Measurements from ENCODE around the gene ATP6V1G2.
"Not testable (repeated sequence)": the region's sequence is repeated elsewhere in the genome, so short reads cannot be mapped to it uniquely, and the experiment has no call there.

Gene ATP6V1G2

DNA sequence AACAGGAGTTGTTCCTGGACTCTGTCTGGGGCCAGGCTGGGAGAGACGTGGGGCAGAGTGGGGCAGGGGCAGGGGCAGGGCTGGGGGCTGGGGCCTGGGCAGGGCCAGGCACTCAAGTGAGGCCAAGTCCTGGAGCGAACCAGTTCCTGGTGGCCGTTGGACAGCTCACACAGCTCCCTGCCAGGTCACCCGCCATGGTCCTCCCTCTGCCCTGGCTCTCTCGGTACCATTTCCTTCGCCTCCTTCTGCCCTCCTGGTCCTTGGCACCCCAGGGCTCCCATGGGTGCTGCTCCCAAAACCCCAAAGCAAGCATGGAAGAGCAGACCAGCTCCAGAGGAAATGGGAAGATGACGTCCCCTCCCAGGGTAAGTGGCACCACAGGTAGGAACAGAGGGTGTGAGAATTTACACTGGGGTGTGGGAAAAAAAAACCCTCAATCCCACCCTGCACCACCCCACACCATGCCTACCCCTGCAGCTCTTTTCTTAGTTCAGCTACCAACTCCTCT is 17.5 kb downstream of the ATP6V1G2 start, which contains the start of gene MCCD1:
TSS of gene MCCD1 (plus strand) at position 142 of the 508 bp plus-strand sequence. CDS start at position 195, 53 bp downstream.
- no peak for DNase-seq

DNA sequence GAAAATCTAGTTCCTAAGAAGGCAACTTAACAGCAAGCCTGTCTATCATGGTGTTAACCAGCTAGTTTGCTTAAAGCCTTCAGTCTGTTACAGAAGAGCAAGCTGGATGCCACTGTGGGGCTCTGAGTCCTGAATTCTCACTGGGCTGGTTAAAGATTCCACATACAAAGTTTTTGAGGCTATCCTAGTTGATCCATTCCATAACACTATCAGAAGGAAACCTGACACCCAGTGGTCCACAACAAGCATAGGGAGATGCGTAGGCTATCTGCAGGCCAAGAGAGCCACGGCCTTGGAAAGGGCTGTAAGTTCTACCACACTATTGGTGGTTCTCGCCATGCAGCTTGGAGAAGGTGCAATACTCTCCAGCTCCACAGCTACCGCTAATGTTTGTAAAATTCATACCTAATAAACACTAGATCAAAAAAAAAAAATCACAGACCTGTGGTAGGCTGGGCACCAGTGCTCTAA is 18.1 kb downstream of the ATP6V1G2 start:
- DNase-seq, result no peak

DNA sequence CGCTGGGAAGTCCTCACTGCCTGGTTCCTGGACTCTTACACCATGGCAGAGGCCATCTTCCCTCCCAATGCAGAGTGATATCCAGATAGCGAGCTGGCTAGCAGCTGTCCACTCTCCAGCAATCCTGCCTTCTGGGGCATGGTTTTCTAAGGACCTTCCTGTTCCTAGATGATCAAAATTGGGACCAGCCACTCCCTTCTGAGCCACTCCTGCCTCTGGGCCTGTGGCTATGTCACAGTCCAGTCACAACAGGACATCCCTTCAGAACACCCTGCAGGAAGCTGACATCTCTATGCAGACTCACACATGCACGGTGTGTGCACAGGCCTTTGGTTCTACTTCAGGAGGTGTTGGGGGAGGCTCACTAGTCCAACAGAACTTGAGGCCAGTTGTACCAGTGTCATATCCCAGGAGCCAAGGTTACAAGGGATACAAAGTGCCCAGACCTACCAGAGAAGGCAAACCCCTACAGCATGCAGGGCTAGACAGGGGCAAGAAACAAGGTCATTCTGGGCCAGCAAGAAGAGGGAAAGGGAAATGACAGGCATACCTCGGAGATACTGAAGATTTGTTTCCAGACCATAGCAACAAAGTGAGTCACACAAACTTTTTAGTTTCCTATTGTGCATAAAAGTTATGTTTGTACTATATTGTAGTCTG is 20.3 kb downstream of the ATP6V1G2 start:
- DNase-seq, result no peak

DNA sequence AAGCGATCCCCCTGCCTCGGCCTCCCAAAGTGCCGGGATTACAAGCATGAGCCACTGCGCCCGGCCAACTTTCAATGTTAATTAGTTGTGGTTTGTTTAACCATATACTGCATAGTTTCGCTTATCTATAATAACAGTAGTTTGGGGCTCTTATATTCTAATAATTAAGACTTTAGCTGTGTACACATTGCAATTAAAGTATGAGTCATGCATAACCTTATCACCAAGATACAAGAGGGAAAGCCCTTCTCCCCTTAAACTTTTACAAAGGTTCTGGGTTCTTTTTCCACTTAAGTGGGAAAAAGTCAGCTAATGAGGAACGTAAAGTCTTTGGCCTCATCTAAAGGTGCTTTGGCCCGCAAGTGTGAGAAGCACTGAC is 20.9 kb downstream of the ATP6V1G2 start:
- DNase-seq, result no peak

DNA sequence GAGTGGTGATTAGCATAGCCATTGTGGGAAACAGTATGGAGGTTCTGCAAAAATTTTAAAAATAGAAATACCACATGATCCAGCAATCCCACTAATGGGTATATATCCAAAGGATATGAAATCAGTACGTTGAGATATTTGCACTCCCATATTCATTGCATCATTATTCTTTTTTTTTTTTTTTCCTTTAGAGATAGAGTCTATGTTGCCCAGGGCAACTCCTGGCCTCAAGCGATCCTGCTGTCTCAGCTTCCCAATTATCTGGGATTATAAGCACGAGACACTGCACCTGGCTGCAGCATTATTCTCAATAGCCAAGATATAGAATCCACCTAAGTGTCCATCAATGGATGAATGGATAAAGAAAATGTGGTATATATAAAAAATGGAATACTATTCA is 24.6 kb downstream of the ATP6V1G2 start:
- no peak for DNase-seq

DNA sequence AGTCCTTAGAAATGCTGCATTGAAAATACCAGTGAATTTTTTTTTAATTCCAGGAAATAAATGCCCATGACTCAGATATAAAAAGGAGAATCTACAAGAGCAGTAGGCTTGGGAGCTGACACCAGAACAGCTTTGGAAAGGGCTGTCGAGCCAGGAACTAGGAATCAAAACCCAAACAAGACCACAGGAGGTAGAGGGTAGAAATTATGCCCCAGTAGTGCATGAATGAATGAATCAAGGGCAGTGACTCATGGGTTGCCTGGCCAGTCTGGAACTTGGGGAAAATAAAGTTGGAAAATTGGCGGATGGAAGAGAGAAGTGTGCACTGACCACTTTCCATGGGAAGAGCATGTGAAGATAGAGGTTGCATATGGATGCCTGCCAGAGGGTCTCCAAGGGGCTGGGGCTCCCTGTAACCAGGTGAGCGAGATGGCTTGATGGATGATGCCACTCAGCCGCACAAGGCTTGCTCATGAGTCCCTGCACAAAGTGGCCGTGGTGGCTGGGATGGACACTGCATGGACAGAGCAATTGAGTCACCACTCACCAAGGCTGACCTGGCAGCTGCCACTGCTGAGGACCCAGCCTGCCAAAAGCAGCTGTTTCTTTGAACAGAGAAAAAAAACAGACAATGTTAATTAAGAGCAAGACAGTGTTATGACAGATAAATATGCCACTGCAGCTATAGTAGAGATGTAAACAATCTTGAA is 32.8 kb downstream of the ATP6V1G2 start:
- no peak for DNase-seq

DNA sequence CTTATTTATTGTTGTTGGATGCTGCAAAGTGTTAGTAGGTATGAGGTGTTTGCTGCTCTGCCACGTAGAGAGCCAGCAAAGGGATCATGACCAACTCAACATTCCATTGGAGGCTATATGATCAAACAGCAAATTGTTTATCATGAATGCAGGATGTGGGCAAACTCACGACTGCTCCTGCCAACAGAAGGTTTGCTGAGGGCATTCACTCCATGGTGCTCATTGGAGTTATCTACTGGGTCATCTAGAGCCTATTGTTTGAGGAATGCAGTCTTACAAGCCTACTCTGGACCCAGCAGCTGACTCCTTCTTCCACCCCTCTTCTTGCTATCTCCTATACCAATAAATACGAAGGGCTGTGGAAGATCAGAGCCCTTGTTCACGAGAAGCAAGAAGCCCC is 36.4 kb downstream of the ATP6V1G2 start:
- DNase-seq, result no peak

DNA sequence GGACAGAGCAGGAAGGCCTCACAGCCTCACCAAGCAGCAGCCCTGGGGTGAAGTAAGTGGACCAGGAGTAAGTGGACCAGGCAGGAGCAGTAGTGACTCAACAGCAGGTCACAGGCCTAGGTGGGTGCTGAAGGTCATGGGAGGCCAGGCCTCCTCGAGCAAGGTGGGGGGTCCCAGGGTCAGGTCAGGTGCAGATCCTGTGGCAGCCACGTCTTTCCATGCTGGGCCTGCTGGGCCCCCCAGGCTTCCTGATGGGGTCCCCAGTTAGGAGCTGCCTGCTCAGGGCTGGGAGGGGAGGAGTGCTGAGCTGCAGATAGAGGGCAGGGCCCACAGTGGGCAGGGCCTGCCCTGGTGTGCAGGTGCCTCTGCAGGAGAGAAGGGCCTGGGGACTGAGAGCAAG is 37.4 kb downstream of the ATP6V1G2 start:
- DNase-seq, result not testable (repeated sequence)

DNA sequence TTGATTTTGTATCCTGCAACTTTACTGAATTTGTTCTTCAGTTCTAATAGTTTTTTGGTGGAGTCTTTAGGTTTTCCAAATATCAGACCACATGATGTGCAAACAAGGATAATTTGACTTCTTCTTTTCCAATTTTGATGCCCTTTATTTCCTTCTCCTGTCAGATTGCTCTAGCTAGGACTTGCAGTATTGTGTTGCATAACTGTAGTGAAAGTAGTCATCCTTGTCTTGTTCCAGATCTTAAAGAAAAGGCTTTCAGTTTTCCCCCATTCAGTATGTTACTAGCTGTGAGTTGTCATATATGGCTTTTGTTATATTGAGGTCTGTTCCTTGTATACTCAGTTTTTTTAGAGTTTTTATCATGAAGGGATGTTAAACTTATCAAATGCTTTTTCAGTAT is 43.8 kb downstream of the ATP6V1G2 start:
- DNase-seq, result no peak

DNA sequence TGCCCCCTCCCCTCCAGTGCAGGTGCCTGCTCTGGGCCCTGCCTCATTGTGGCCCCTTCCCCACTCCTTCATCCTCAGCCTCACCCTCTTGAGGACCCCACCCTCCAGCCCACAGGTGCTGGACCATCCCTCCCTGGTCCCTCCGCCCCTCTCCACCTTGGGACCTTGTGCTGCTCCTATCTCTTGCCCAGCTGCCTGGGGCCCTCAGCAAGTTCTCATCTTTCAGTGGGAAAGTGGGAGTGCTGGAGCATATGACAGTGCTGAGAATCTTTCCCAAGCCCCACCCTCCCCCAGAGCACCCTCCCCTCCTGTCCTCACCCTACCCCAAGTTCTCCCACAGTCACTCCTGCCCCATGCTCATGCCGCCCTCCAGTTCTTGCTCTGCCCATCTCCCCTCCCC is 46.8 kb downstream of the ATP6V1G2 start:
- not testable (repeated sequence) for DNase-seq

DNA sequence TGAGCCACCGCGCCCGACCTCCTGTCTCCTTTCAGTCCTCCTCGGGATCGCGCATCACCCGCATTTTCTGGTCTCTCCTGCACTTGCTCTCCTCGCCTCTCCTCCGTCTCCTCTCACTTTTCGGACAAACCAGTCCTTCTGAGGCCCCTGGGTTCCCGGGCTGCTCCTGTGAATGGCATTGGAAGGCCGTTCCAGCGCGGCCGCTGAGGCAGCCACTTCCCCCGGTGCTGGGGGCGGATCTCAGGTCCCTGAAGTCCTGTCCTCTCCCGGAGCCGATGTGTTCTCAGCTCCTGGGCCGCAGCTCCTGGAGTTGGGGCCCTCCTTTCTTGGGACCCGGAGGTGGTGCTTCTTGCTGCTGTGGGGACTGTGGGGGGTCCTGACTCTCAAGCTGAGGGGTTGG is 47.7 kb downstream of the ATP6V1G2 start:
- no peak for DNase-seq

DNA sequence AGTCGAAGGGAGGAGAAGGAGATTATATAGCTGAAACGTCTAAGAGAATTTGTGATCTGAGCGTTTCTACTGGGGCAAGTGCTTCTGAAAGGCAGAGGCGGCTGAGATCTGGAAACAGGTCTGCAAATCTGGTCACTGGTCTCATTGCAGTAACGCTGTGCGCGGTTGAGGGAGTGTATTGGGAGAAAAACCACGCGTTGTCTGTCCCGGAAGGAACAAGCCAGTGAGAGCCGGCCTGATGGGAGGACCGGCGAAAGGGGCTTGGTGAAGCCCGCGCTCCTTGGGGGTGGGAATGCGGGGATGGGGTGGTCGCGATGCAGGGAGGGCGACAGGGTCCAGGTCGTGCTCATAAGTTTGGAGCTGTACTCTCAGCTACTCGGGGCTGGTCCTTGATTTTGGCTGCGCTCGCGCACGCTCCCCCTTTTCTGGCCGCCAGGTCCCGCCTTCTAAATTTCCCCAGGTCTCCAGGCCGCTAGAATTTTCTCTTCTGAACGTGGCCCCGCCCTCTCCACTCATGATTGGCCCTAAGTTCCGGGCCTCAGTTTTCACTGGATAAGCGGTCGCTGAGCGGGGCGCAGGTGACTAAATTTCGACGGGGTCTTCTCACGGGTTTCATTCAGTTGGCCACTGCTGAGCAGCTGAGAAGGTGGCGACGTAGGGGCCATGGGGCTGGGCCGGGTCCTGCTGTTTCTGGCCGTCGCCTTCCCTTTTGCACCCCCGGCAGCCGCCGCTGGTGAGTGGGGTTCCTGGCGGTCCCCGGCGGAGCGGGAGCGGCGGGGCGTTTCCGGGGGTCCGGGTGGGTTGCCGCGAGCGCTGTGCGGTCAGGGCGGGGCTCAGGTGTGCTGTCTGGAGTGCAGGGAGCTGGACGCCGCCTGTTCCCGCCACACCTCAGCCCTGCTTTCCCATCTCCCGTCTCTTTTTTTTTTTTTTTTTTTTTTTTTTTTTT is 48.6 kb downstream of the ATP6V1G2 start, which contains the start of gene MICB:
TSS of gene MICB (plus strand) at position 615 of the 946 bp plus-strand sequence. CDS start at position 664, 49 bp downstream.
- DNase-seq, result no peak

DNA sequence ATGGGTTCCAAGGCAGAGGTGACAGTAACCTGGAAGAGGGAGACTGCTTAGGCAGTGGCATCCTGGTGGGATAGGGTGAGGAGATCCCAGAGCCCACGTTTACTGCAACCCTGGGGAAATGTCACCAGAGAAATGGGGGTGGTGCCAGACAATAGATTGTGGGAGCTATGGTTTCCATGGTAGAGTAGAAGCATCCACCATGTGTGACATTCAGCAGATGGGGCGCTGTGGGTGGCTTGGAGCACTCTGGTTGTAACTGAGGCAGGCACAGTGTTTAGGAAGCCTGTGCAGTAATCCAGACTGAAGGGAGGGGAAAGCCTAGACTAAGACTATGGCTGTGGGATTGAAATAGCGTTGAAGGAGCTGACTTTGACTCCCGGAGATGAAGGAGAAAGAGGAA is 49.6 kb downstream of the ATP6V1G2 start:
- DNase-seq, result not testable (repeated sequence)

DNA sequence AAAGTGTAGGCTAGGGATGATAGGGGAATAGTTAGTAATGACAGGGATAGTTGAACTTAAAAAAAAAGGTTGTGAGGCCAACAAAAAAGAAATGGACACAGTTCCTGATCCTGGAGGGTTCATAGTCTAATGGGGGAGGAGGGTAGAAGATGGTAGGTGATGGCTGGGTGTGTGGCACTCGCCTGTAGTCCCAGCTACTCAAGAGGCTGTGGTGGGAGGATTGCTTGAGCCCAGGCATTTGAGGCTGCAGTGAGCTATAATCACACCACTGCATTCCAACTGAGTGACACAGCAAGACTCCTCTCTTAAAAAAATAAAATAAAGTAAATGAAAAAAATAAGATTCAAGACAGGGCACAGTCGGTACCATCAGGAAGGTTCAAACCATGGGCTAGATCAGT is 50.8 kb downstream of the ATP6V1G2 start:
- no peak for DNase-seq

Data from hippocampal formation (tissue), 2 donors.